HL-60 (cell line): ENCODE measurements around the gene KLHDC2.
"Not testable (repeated sequence)": the region's sequence is repeated elsewhere in the genome, so short reads cannot be mapped to it uniquely, and the experiment has no call there.

Experiments used
- DNase-seq, 2 experiments: peaks; one replicate each; pipeline ENCODE4 v3.0.0-alpha.2; 2010 to 2020; ENCODE audit warnings: low read depth in 1 of 2, low spot score in 1 of 2
- H3K27ac ChIP-seq: fragments of 250-450 bp; sonication (Bioruptor Pico); replicated peaks from 2 replicates; pipeline ENCODE4 v1.5.1; 2020; ENCODE audit warnings: mild to moderate bottlenecking, moderate library complexity
- H3K27me3 ChIP-seq: fragments of 250-450 bp; sonication (Bioruptor Pico); 2 replicates; pipeline ENCODE4 v1.5.1; 2021; ENCODE audit warnings: mild to moderate bottlenecking, moderate library complexity; ENCODE audit not compliant: insufficient read depth, poor library complexity, severe bottlenecking
- H3K4me3 ChIP-seq: replicated peaks from 2 replicates; pipeline ENCODE4 v1.5.1; 2011; ENCODE audit warnings: mild to moderate bottlenecking, control low read depth, low read length; ENCODE audit not compliant: insufficient read depth
- CTCF ChIP-seq: IDR thresholded peaks from one replicate; pipeline ENCODE4 v1.5.1; 2011; ENCODE audit warnings: low read length, control low read depth, inconsistent platforms; ENCODE audit not compliant: insufficient read depth
- GABPA ChIP-seq: IDR thresholded peaks from 2 replicates; pipeline ENCODE4 v1.6.1; 2012; ENCODE audit warnings: low read depth
- POLR2AphosphoS5 ChIP-seq: IDR thresholded peaks from 2 replicates; pipeline ENCODE4 v1.6.1; 2012; ENCODE audit warnings: low read depth
- REST ChIP-seq: IDR thresholded peaks from 2 replicates; pipeline ENCODE4 v1.6.1; 2012; ENCODE audit warnings: low read depth; ENCODE audit not compliant: insufficient replicate concordance
- SPI1 ChIP-seq: IDR thresholded peaks from 2 replicates; pipeline ENCODE4 v1.6.1; 2012; ENCODE audit warnings: low read depth, mild to moderate bottlenecking, borderline replicate concordance

KLHDC2 gene

GRCh38 chr14:49778421-49778820, 10.5 kb downstream of the KLHDC2 start:
- Histone ChIP-seq H3K27me3 (no peaks in the 10 kb centered on the region), H3K27ac (no peak overlapping the region), H3K4me3 (no peak overlapping the region)
- no peak for DNase-seq
- TF ChIP-seq SPI1, result no peak
- no peak for TF ChIP-seq POLR2AphosphoS5
- TF ChIP-seq GABPA, result no peak
- TF ChIP-seq CTCF, result no peak
- no peak for TF ChIP-seq REST

- not testable (repeated sequence) for H3K27me3 ChIP-seq, DNase-seq, H3K4me3 ChIP-seq, H3K27ac ChIP-seq
These were observed 13.1 kb downstream of the KLHDC2 start for GRCh38 chr14:49781040-49781439.

- H3K27ac ChIP-seq, result no peak overlapping the region
- TF ChIP-seq CTCF, result no peak
- TF ChIP-seq POLR2AphosphoS5, result no peak
- no peak for TF ChIP-seq GABPA
- no peak overlapping the region for H3K4me3 ChIP-seq
- DNase-seq, result no peak
- H3K27me3 ChIP-seq, result no peaks in the 10 kb centered on the region
These were observed 15.6 kb downstream of the KLHDC2 start for GRCh38 chr14:49783394-49784014.

- Histone ChIP-seq H3K4me3 (no peak overlapping the region), H3K27ac (no peak overlapping the region), H3K27me3 (no peaks in the 10 kb centered on the region)
- no peak for DNase-seq
- TF ChIP-seq CTCF (no peak), POLR2AphosphoS5 (no peak), GABPA (no peak), REST (no peak), SPI1 (no peak)
These were observed 18.4 kb downstream of the KLHDC2 start for GRCh38 chr14:49786315-49786714.
